GM19463 (cell line): ENCODE results near the gene PRRT1.
A peak's percentile ranks its signal among the peaks of the same experiment; 100 is the strongest.

Experiments
- ATAC-seq: cut with Tn5 transposase; IDR thresholded peaks from one replicate; pipeline ENCODE4 v1.9.1; 2021; ENCODE audit warnings: mild to moderate bottlenecking, moderate library complexity; ENCODE audit not compliant: unreplicated experiment

Gene PRRT1

DNA sequence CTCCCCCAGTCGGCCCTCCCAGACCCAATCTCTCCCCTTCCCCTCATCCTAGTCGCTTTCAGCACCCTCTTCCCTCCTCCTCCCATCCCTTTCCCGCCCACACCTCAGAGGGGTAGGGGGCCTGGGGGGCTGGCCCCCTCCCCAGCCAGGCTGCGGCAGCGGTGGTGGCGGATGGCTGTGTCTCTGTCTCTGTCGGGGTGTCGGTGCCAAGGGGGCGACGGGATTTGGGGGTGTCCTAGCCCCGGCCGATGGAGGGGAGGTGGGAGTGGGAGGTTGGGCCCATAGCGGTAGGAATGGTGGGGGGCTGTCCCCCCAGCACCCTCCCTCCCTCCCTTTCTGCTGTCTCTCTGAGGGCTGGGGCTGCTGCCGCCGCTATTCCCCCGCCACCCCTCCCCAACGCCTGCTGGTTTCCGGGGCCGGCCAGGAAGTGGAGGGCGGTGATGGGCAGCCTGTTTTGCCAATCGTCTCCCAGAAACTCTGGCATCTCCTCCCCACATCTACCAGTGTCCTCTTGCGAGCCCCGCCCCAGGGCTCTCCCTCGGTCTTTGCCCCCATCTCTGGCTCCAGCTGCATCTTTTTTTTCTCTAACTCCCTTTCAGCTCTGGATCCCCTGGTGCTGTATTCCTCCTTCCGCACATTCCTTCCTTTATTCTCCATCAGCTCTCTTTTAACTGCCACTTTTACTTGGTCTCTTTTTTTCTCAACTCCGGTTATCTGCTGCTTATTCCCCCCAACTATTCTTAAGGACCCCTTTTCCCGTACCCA is 24.2 kb upstream of the PRRT1 start, which contains the start of gene AGPAT1:
TSS of gene AGPAT1 (minus strand) at position 374 of the 765 bp plus-strand sequence. CDS start 4,588 bp downstream, outside the sequence.
- ATAC-seq: peak; percentile 49

GRCh38 chr6:32175322-32175710 is 23.6 kb upstream of the PRRT1 start:
- ATAC-seq: no peak

DNA sequence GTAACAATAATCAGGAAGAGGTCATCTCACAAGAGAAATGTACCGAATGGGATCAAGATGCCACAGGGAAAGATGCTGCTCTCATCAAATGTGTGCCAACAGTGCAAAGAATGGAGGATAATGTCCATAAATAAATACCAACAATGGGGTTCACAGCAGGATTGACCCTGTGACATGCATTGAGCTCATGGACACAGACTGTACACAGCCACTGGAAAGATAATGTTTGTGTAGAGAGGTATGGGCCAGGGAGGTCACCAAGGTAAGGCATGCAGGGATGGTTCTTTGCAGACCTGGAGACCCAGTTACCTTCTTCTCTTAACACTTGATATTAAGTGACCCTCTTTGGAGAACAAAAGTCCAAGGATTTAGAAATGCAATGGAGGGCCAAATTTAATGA is 22.7 kb upstream of the PRRT1 start:
- ATAC-seq: no peak

- ATAC-seq: no peak
These were observed 21.4 kb upstream of the PRRT1 start for GRCh38 chr6:32173051-32173727.

- ATAC-seq: no peak
These were observed 19.5 kb upstream of the PRRT1 start for GRCh38 chr6:32171234-32171633.

DNA sequence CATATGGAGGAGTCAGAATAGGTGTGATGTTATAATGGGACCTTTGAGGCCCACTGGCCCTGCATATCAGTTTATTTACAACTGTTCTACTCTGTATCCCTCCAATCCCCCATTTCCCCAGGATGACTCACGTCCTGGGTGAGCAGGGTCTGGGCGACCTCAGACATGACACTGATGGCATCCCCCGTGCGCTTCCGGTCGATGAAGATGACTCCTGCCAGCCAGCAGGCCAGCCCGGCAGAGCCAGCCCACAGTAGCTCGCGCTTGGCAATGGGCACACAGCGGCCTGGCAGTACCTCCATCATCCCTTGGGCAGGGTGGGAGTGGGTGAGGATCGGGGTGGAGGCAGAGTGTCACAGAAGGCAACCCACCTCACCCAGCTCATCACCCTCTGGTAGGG is 18.6 kb upstream of the PRRT1 start:
- no peak for ATAC-seq

DNA sequence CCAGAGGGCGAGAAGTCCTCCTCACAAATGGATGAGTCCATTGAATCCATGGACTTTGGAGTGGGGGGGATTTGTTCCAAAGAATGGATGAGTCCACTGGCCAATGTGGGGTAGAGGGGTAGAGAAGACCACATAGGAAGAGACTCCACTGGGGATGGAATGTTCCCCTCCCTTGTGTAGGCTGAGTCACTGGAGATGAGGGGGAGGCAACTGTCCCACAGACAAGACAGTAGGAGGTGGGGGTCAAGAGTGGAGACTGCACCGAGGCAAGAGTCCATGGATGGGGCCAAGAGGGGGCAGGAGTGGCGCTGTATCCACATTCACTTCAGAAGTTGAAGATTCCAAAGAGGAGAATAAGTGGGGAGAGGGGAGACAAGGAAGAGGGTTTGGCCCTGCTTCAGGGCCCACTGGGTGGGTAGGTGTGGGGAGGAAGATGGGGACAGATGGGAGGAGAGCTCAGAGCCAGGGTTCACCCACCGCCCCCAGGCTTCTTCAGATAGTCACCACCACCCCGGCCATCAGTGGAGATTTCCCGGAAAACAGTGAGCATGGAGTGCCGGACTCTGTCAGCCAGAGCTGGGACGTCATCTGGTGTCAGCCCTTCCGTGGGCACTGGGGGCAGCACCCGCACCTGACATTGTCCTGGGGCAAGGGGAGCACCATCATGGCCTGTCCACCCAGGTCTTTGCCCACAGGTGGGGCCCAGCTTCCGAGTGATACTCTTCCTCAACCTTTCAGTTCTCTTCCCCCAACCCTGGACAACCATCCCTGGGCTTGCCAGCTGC is 17.3 kb upstream of the PRRT1 start:
- ATAC-seq: no peak

GRCh38 chr6:32168350-32168749 is 16.6 kb upstream of the PRRT1 start:
- no peak for ATAC-seq

GRCh38 chr6:32167761-32168262 is 16.1 kb upstream of the PRRT1 start:
- no peak for ATAC-seq

- ATAC-seq: no peak
These were observed 15.5 kb upstream of the PRRT1 start for GRCh38 chr6:32167154-32167760.

GRCh38 chr6:32166411-32167061 is 14.8 kb upstream of the PRRT1 start:
- ATAC-seq: no peak

DNA sequence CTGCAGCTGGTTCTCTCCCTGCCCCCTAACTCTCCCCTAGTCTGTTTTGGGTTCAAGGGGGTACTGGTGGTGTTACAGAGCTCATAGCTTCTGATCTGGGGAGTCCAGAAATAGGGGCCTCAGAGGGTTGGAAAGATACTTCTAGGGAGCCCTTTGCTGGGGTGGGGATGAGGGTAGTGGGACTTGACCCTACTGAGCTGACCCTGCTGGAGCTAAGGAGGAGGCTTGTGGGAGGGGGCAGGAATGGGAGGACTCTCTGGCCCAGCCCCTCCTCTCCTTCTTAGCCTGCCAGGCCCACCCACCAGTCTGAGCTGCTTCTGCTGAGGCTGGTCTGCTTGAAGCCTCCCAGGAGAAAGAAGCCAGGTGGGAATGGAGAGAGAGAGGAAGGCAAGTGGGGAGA is 12.6 kb upstream of the PRRT1 start, which contains the start of gene EGFL8:
TSS of gene EGFL8 (plus strand) at position 301 of the 400 bp plus-strand sequence. CDS start 1,571 bp downstream, outside the sequence.
- no peak for ATAC-seq

- ATAC-seq: no peak
These were observed 12.0 kb upstream of the PRRT1 start for GRCh38 chr6:32163559-32164258.

DNA sequence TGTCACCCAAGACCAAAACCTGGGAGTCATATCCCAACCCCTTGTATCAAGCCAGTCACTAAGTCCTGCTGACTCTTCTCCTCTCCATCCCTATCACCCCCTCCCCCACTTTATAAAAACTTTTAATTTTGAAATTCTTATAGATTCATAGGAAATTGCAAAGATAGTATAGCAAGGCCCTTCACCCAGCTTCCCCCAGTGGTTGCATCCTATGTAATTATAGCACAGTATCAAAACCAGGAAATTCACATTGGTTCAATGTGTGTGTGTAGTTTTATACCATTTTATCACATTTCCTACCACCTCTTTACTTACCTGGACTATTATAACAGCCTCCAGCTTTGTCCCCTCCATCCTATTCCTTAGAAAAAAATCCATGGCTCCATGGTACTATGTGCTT is 6.3 kb upstream of the PRRT1 start:
- no peak for ATAC-seq

DNA sequence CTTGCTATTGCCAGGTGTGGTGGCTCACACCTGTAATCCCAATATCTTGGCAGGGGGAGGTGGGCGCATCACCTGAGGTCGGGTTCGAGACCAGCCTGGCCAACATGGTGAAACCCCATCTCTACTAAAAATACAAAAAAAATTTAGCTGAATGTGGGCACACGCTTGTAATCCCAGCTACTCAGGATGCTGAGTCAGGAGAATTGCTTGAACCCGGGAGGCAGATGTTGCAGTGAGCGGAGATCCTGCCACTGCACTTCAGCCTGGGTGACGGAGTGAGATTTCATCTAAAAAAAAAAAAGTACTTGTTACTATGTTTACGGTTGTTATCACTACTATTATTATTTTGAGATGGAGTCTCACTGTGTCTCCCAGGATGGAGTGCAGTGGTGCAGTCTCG is 5.2 kb upstream of the PRRT1 start:
- ATAC-seq: no peak

DNA sequence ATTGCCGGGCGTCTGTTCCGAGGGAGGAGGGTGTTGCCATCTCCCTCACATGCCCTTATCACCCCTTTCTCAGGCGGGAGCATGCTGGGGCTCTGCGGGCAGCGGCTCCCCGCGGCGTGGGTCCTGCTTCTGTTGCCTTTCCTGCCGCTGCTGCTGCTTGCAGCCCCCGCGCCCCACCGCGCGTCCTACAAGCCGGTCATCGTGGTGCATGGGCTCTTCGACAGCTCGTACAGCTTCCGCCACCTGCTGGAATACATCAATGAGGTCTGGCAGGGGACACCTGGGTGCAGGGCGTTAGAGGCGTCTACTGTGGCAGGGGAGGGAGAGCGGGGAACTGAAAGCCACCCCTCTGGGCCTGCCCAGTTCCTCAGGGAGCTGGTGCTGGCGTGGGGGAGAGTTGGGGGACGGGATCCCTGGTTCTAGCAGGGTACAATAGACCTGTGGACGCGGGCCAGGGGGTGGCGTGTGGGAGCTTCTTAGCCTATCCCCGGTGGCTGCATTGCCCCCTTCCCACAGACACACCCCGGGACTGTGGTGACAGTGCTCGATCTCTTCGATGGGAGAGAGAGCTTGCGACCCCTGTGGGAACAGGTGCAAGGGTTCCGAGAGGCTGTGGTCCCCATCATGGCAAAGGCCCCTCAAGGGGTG is 2.9 kb upstream of the PRRT1 start:
- peak; percentile 80 for ATAC-seq

- peak; percentile 29 for ATAC-seq
These were observed 2.1 kb upstream of the PRRT1 start, which contains the start of gene PPT2 for GRCh38 chr6:32153564-32154513. PPT2 (plus strand) TSS chr6:32154141; CDS start chr6:32154595, 454 bp downstream.
